ENCODE results near the gene SPA17.

SPA17 gene

DNA sequence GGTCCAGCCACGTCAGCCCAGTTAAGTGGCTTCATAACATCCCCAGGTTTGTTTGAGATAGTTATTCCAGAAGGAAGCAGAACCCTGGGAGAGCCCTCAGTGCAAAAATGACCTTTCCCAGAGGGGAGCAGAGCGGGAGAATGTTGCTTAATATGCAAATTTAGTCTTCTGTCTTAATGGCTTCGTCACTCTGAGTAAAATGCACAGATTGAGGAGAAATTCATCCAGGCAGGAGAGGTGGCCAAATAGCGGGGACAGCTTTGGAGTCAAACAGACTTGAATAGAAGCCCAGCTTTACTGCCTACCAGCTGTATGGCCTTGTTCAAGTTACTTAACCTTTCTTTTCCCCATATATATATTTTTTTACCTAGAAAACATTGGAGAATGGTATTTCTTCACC, 53.8 kb downstream of the SPA17 start:
- DNase-seq, result no peak

DNA sequence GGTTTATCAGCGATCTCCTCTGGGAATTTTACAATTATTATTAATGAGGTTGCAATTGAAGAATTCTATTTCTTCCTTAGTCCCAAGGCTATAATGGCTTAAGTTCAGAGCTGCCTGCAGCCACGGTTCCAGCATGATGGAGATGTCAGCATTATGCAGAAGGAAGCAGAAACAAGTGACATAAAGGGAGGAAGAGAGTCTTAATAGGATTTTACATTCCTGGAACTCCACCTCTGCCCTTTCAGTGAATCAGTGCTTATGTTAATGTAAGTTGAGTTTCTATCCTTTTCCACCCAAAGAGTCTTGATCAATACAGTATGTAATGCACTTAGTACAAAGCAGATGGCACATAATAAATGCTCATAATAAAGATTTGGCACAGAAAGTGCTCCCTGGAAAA, 54.4 kb downstream of the SPA17 start:
- DNase-seq, result no peak

DNA sequence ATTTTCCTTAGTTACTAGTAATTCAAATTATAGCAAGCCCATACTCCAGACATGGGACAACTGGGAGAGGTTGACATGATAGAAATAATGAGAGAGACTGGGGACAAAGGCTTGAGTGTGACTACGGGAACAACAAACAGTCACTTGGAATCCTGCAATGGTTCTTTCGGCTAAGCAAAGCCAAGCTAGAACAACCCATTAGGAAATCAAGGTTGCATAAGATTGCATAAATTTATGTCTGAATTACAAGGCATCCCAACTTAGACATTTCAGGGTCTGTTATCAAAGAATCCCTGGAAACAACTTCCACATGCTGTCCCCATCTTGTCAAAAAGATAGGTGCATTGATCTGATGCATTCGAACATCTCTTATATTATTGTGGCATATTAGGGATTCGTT, 55.9 kb downstream of the SPA17 start:
- DNase-seq, result no peak

DNA sequence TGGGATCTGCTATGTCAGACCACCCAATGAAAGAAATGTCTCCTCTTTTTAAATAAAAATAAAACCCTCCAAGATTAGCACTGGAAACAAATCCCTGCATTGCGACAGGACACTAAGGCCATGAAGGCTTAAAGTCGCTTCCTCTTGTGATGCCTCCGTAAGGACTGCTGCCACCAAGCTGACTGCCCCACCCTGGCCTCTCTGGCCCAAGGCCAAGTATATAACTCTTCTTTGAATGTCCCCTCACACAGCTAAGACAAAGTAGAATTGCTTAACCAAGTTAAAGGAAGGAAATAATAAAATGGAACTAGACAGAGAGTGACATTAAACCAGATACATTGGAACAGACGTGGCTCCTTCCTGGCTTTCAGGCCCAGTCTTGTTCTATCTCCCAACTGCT, 58.5 kb downstream of the SPA17 start:
- DNase-seq, result peak; percentile 57

DNA sequence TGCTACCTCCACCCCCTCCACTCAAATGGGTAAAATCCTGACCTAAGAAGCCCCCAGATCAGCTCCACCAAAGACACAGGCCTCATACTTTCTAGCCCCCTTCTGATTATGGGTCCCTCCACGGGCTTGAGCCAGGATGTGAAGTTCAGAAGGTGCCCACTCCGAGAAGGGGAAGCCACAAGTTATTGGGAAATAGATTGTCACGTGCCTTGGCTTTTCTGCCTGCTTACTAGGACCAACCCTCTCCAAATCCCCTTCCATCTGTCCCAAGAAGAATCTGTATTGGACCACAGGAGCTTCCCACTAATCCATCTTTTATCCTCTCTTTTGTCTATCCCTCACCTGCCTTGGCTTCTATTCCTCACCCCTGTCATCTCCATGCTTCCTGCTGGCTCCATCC, 63.0 kb downstream of the SPA17 start:
- DNase-seq, result no peak

DNA sequence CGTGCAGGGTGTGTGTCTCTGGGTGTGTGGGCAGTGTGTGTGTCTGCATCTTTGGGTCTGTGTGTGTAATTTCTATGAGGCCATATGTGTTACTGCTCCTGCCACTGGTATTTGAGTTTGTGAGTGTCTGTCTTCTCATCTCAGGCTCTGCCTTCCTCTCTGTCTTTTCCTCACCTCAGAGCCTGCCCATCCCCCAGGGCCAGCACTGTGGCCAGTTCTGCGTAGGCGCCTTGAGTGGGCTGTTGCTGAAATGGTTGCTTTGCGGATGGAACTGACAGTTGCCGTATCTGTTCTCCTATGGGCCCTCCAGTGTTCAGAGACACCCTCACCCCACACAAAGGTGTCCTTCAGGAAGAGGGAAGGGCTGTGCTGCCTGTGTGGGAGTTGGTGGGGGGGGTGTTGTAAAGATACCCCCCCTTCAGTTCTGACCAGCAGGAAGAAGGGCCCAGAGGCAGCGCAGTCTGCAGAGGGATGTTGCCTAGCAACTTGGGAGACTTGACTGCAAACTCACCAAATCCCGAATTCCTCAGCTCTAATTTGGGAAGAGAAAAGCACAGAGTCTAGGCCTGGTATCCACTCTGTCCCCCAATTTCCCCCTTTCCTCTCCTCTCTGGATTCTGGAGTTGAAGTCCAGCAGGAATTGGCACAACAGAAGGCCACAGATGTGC, 64.1 kb downstream of the SPA17 start:
- DNase-seq, result no peak

DNA sequence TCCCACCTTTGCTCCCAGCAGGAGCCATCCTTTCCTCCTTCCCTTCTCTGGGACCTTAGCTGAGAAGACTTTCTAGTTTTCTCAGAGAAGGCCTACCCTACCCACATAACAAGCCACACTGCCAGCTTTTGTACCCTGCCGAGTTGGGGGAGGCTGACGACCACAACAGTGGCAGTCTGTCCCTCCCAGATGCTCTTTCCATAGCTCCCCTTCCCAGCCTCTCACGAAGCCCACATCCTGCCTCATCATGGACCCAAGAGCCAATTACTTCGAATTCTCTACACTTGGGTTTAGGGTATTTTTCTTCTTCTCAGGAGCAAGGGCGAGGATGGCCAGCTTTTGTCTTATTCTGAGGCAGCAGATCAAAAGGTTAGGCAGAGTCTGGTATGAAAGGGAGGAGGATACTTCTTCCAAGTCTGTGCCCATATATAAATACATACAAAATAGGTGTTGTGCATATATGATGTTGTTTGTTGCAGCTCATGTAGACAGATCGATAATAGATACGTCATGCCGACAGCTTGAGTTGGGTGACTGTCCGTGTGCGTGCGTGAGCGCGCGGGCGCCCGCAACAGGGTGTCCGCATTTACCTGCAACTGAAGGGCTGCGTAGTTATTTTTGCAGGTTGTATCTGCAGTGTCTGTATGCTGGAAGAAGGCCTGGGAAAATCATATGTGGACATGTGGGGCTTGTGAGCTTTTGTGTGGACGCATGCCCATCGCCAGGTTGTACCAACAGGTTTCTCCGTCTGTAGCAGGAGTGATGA, 65.2 kb downstream of the SPA17 start:
- no peak for DNase-seq

DNA sequence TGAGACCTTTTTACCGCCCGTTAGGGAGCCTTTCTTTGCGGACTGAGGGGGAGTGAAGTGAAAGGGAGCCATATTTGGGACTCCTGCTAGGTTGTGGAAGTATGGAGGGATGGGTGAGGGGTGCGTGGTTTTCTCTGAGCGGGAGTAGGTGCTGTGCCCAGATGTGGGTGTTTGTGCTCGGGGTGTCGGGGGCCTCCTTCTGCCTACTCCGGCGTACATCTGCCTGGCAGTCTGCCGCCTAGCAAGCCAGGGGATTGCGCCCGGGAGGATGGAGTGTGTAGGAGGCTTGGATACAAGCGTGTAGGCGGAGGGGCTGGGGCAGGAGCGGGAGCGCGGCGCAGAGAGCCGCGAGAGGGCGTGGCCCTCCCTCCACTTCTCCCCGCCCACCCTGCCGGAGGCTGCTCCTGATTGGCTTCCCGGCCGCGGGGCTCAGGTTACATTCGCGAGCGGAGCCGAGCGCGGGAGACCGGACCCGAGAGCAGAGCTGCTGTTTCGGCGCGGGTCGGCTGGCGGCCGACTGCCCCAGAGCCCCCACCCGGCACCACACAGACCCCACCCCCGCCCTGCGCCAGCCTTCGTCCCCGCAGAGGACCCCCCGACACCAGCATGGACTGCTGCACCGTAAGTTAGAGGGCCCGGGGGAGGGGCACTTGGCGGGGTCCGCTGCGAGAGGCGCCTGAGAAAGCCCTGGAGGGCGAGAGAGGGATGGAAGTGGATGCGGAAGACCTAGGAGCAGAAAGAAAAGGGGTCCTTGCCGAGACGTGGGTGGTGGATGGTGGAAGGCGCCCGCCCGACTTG, 66.0 kb downstream of the SPA17 start, which contains the start of gene NRGN:
NRGN (plus strand) TSS at position 464 of the 798 bp plus-strand sequence; CDS start at position 607, 143 bp downstream.
- DNase-seq, result peak; percentile 81

DNA sequence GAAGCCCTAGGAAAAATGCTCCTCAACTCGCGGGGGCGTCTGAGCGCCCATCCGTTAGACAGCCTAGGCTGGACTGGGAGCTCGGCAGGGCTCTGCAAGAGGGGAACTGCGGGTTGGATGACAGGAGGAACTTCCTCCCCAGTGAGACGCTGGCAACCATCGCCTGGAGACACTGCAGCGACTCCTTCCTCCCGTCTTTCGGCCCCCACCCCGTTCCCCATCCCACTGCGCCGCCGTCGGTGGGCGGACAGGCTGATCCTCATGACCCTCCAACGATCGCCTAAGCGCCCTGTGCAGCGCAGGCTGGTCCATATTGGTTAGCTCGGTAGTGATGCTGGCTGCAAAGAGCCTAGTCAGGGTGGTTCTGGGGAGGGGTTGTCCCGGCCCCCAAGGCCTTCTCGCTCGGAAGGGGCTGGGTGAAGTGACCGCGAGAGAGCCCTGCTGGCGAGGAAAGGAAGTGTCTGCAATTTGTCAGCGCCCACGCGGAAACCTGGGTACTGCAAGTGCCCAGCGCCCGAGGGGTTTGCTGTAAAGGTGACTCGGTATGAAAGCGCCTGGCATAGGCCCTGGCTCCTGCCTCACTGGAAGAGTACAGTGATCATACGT, 66.7 kb downstream of the SPA17 start:
- DNase-seq, result peak; percentile 61

DNA sequence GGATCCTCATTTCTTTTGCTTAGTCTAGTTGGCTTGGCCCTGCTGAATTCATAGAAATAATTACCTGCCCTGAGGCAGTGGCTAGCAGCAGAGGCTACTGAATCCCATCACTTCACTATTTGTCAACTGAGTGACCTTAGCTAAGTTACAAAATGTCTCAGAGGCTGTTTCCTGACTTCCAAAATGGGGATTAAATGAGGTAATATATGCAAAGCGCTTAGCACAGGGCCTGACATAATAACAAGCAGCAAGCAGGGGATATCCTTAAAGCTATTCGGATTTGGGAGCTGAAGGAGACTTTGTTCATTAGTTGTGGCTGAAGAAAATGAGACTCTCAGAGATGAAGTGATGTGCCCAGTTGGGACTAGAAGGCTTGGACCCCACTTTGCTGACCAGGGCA, 68.9 kb downstream of the SPA17 start:
- DNase-seq, result no peak

DNA sequence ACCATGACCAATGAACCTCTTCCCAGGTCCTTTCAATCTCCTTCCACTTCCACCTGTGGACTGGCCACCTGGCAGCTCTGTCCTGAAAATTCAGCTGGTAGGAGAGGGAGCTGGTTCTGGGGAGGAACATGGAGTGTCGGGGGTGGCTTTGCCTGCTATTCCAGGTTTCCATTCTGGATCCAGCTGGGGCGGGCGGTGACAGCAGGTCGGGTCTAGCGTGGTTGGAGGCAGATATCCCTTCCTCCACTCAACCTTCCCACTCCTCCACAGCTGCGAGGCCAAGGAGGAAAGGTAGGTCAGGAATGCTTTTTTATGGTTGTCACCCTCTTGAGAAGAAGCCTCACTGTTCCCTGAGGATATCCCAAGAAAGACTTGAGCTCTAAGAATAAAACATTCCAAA, 69.3 kb downstream of the SPA17 start:
- DNase-seq, result no peak

DNA sequence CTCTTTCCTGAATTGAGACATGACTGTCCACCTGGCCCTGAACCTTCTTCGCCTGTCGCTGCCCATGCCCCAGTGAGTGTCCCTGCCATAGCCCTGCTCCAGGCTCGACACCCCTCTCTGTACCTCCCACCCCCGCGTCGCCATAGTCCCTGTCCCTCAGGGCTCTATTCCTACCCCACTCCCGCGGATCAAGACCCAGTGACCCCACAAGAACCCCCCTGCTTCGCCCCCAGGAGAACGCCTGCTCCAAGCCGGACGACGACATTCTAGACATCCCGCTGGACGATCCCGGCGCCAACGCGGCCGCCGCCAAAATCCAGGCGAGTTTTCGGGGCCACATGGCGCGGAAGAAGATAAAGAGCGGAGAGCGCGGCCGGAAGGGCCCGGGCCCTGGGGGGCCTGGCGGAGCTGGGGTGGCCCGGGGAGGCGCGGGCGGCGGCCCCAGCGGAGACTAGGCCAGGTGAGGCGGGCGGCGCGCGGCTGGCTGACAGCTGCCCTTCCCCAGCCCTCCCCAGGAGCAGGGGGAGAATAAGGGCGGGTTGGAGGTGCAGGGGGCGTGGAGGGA, 71.6 kb downstream of the SPA17 start:
- no peak for DNase-seq

DNA sequence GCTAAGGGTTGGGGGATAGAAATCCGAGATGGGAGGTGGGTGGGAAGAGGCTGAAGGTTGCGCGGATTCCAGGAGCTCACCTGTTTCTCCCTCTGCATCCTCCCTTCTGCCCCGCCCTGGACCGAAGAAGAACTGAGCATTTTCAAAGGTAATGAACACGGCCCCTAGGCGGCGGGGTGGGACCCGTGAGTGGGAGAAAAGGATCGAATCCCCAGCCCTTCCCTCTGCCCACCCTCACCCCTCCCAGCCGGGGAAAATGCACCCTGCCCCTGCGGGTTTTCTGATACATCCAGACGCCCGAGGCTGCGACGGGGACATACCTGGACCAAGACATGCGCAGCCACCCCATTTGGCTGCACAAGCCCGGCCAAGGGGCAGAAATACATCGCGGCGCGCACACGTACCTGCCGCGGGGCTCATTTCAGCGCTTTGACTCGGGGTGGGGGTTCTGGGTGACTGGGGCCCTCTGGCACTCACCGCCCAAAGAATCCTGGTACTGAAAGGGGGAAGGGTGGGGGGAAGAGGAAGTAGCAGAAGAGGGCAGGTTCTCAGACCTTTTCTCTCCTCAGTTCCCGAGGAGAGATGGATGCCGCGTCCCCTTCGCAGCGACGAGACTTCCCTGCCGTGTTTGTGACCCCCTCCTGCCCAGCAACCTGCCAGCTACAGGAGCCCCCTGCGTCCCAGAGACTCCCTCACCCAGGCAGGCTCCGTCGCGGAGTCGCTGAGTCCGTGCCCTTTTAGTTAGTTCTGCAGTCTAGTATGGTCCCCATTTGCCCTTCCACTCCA, 72.3 kb downstream of the SPA17 start:
- DNase-seq, result no peak

DNA sequence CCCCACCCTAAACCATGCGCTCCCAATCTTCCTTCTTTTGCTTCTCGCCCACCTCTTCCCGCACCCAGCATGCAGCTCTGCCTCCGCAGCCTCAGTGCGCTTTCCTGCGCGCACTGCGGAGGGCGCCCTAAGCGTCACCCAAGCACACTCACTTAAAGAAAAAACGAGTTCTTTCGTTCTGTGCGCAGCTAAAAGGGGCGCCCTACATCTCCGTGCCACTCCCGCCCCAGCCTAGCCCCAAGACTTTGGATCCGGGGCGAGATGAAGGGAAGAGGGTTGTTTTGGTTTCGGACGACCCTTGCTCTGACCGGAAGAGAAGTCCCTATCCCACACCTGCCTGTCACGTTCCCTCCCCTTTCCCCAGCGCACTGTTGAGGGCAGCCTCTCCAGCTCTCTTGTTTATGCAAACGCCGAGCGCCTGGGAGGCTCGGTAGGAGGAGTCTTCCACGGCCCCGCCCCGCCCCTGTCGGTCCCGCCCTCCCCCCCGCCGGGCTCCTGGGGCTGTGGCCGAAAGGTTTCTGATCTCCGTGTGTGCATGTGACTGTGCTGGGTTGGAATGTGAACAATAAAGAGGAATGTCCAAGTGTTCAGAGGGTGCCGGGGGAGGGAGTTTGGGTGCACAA, 73.0 kb downstream of the SPA17 start:
- peak; percentile 81 for DNase-seq
